ENCODE measurements around the gene VGLL3. TPM values are rescaled to one million over a fixed set of nuclear protein-coding genes. Genes with fewer than 3 reads are reported as not detected.
"Not testable (repeated sequence)": the region's sequence is repeated elsewhere in the genome, so short reads cannot be mapped to it uniquely, and the experiment has no call there.

The VGLL3 gene
- polyA plus RNA-seq, 1 donor from 2014 or later: 0.06 TPM

DNA sequence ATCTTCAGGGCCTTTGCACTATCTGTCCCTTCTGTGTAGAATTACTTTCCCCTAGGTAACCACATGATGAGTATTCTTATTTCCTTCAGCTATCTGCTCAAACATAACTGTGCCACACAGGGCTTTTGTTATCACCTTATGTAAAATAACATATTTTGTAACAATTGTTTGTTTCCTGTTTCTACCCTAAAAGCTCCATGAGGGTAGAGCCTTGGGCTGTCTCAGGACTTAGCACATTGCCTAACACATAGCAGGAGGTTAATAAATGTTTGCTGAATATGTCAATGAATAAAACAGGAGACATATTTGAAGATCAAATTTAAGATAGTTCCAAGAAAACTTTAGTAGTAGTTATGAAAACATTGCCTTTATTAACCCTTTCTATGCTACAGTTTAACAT is 14.7 kb downstream of the VGLL3 start:
- no peaks in the 10 kb centered on the region for H3K9me3 ChIP-seq (ENCODE audit: low read length)
- TF ChIP-seq RAD21 (conservative IDR thresholded peaks at IDR 0.05) (no peak), TAF1 (IDR thresholded peaks at IDR 0.05; ENCODE audit: low read depth) (no peak), POLR2AphosphoS5 (IDR thresholded peaks at IDR 0.05) (no peak), EZH2 (IDR thresholded peaks at IDR 0.05; ENCODE audit: borderline replicate concordance, insufficient read depth, low read length, poor library complexity, severe bottlenecking) (no peak), SMC3 (conservative IDR thresholded peaks at IDR 0.05; ENCODE audit: poor library complexity) (no peak)
- TF ChIP-seq, protein P1, sequence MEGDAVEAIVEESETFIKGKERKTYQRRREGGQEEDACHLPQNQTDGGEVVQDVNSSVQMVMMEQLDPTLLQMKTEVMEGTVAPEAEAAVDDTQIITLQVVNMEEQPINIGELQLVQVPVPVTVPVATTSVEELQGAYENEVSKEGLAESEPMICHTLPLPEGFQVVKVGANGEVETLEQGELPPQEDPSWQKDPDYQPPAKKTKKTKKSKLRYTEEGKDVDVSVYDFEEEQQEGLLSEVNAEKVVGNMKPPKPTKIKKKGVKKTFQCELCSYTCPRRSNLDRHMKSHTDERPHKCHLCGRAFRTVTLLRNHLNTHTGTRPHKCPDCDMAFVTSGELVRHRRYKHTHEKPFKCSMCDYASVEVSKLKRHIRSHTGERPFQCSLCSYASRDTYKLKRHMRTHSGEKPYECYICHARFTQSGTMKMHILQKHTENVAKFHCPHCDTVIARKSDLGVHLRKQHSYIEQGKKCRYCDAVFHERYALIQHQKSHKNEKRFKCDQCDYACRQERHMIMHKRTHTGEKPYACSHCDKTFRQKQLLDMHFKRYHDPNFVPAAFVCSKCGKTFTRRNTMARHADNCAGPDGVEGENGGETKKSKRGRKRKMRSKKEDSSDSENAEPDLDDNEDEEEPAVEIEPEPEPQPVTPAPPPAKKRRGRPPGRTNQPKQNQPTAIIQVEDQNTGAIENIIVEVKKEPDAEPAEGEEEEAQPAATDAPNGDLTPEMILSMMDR (IDR thresholded peaks at IDR 0.05; ENCODE audit: poor library complexity, severe bottlenecking): no peak
- no peaks in the 10 kb centered on the region for H3K9me2 ChIP-seq (ENCODE audit: insufficient read depth, low read length)
- no peak overlapping the region for H2AFZ ChIP-seq (ENCODE audit: low read depth, low read length)
- H3K27ac ChIP-seq (ENCODE audit: low read length): no peak overlapping the region
- no peaks in the 10 kb centered on the region for H3K79me2 ChIP-seq (replicated peaks; ENCODE audit: insufficient read depth, low read length)
- H4K20me1 ChIP-seq (ENCODE audit: insufficient read depth): no peaks in the 10 kb centered on the region
- no peak overlapping the region for H3K4me2 ChIP-seq (ENCODE audit: low read length)
- no peaks in the 10 kb centered on the region for H3F3A ChIP-seq (ENCODE audit: insufficient read depth, low read length, poor library complexity, severe bottlenecking)
- H3K4me3 ChIP-seq (ENCODE audit: low read length): no peak overlapping the region
- no peaks in the 10 kb centered on the region for H3K27me3 ChIP-seq (ENCODE audit: insufficient read depth, low read depth, low read length)
- H3K9ac ChIP-seq (ENCODE audit: low read length): no peak overlapping the region
- no peaks in the 10 kb centered on the region for H3K36me3 ChIP-seq (ENCODE audit: insufficient read depth, low read length)

DNA sequence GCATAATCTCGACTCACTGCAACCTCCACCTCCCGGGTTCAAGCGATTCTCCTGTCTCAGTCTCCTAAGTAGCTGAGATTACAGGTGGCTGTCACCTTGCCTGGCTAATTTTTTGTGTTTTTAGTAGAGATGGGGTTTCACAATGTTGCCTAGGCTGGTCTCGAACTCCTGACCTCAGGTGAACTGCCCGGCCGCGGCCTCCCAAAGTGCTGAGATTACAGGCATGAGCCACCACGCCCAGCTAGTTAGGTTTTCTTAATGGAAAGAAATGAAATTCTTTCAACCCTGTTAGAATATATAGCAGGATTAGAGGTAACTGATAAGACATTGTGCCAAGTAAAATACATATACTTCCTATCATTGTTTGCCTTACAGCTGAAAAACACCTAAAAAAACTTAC is 16.8 kb downstream of the VGLL3 start:
- H4K20me1 ChIP-seq (ENCODE audit: insufficient read depth); H2AFZ ChIP-seq (ENCODE audit: low read depth, low read length); H3K9me3 ChIP-seq (ENCODE audit: low read length); H3F3A ChIP-seq (ENCODE audit: insufficient read depth, low read length, poor library complexity, severe bottlenecking); H3K27me3 ChIP-seq (ENCODE audit: insufficient read depth, low read depth, low read length); H3K79me2 ChIP-seq (replicated peaks; ENCODE audit: insufficient read depth, low read length); H3K4me2 ChIP-seq (ENCODE audit: low read length); H3K36me3 ChIP-seq (ENCODE audit: insufficient read depth, low read length); H3K9me2 ChIP-seq (ENCODE audit: insufficient read depth, low read length); H3K4me3 ChIP-seq (ENCODE audit: low read length); H3K9ac ChIP-seq (ENCODE audit: low read length); H3K27ac ChIP-seq (ENCODE audit: low read length): not testable (repeated sequence)

DNA sequence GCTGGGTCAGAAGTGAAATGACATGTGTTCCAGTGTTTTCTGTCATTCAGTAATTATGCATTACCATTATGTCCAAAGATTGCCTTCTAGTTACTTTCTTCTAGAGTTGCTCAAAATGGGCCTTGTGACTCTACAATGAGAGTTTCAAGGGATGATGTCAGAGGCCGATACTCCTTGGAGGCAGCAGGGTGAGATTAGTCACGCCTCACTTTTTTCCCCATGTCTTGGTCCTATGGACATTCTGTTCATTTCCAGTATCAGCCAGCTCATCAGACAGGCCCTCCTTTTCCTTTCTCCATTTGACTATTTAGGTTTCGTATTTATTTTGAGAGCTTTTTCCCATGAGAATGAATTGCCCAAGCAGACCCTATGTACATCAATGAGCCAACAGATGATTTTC is 17.5 kb downstream of the VGLL3 start:
- Histone ChIP-seq H3F3A (ENCODE audit: insufficient read depth, low read length, poor library complexity, severe bottlenecking) (no peaks in the 10 kb centered on the region), H2AFZ (ENCODE audit: low read depth, low read length) (no peak overlapping the region), H3K27me3 (ENCODE audit: insufficient read depth, low read depth, low read length) (no peaks in the 10 kb centered on the region), H3K4me2 (ENCODE audit: low read length) (no peak overlapping the region), H3K36me3 (ENCODE audit: insufficient read depth, low read length) (no peaks in the 10 kb centered on the region), H3K79me2 (replicated peaks; ENCODE audit: insufficient read depth, low read length) (no peaks in the 10 kb centered on the region), H3K9me2 (ENCODE audit: insufficient read depth, low read length) (no peaks in the 10 kb centered on the region), H3K4me3 (ENCODE audit: low read length) (no peak overlapping the region), H3K9ac (ENCODE audit: low read length) (no peak overlapping the region), H4K20me1 (ENCODE audit: insufficient read depth) (no peaks in the 10 kb centered on the region), H3K9me3 (ENCODE audit: low read length) (no peaks in the 10 kb centered on the region), H3K27ac (ENCODE audit: low read length) (no peak overlapping the region)
- no peak for TF ChIP-seq RAD21 (conservative IDR thresholded peaks at IDR 0.05)
- no peak for TF ChIP-seq EZH2 (IDR thresholded peaks at IDR 0.05; ENCODE audit: borderline replicate concordance, insufficient read depth, low read length, poor library complexity, severe bottlenecking)
- TF ChIP-seq, protein P1 (IDR thresholded peaks at IDR 0.05; ENCODE audit: poor library complexity, severe bottlenecking): no peak
- TF ChIP-seq POLR2AphosphoS5 (IDR thresholded peaks at IDR 0.05): no peak
